ENCODE results near the gene TEKT5. TPM values are rescaled to one million over a fixed set of nuclear protein-coding genes. Genes with fewer than 3 reads are reported as not detected.

Gene TEKT5
- total RNA-seq, 1 experiment from 2014 or later: not detected

DNA sequence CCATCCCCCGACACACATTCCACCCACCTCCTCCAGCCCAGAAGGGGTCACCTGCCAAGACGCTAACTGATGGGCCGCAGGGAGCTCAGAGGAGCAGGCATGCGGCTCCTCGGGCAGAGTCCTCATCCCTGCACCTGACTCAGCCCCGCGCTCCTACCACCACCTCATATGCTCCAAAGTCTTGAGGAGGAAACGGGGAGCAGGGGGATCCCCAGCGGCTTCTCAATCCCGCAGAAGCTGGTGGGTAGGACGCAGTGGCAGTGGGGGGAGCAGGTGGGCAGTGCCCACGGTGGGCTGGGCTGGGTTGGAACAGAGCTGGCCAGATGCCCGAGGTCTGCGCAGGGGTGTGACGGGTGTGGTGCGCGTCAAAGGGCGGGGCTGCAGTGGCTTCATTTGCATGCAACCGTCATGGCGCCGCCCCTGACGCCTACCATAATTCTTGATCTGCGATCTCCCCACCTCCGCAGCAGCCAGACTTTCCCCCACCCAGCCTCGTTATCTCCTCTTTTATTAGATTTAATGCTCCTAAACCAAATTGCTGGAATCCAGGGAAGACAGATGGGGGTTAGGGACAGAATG, 75.4 kb downstream of the TEKT5 start:
- no peak for ATAC-seq

DNA sequence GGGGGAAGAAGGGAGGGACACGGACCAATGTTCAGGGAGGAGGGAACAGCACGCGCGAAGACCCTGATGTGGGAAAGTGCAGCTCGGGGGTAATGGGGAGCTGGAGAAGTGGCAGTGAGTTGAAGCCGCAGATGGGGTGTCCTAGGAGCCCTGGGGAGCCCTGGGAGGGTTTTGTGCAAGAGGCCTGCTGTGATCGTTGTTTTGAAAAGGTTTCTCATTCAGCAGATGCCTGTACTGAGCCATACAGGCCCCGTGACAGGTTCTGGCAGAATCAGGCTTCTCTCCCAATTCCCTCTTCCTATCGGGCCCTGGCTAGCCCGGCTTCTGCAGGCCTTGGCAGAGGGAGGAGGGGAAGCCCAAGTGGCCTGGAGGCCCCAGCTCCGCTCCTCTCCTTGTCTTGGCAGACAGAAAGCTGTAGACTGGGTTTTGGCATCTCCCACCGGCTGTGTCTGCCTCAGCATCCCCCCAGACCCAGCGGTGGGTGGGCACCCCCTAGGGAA, 76.0 kb downstream of the TEKT5 start:
- H3K9me3 ChIP-seq (ENCODE audit: control insufficient read depth, insufficient read depth, low read depth, low read length): no peaks in the 10 kb centered on the region
- DNase-seq (ENCODE audit: low read depth, low spot score) (no peak), ATAC-seq (no peak)
- H3K4me1 ChIP-seq (ENCODE audit: control insufficient read depth, insufficient read depth, low read length): peaks cover 4% of the 10 kb centered on the region; the same call in 1 of the 2 replicates
- no peaks in the 10 kb centered on the region for H3K36me3 ChIP-seq (ENCODE audit: control insufficient read depth, insufficient read depth, low read length)
- no peaks in the 10 kb centered on the region for H3K27me3 ChIP-seq (ENCODE audit: control insufficient read depth, insufficient read depth, low read length)
- no TSS peak for BruUV-seq (replicated peaks)
- in situ Hi-C loops (cut with HindIII; ENCODE audit: low pct_unique_long_range_greater_than_20kb, low sequenced_read_pairs): no loop called here
- TF ChIP-seq SIN3A (IDR thresholded peaks at IDR 0.05; ENCODE audit: borderline replicate concordance, insufficient read depth, low read depth, low read length): no peak
- no peak for TF ChIP-seq TCF7L2 (IDR thresholded peaks at IDR 0.05; ENCODE audit: low read depth, low read length)
- TF ChIP-seq POLR2AphosphoS5 (IDR thresholded peaks at IDR 0.05; ENCODE audit: low read depth, low read length): no peak
- TF ChIP-seq, protein P1, sequence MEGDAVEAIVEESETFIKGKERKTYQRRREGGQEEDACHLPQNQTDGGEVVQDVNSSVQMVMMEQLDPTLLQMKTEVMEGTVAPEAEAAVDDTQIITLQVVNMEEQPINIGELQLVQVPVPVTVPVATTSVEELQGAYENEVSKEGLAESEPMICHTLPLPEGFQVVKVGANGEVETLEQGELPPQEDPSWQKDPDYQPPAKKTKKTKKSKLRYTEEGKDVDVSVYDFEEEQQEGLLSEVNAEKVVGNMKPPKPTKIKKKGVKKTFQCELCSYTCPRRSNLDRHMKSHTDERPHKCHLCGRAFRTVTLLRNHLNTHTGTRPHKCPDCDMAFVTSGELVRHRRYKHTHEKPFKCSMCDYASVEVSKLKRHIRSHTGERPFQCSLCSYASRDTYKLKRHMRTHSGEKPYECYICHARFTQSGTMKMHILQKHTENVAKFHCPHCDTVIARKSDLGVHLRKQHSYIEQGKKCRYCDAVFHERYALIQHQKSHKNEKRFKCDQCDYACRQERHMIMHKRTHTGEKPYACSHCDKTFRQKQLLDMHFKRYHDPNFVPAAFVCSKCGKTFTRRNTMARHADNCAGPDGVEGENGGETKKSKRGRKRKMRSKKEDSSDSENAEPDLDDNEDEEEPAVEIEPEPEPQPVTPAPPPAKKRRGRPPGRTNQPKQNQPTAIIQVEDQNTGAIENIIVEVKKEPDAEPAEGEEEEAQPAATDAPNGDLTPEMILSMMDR (IDR thresholded peaks at IDR 0.05): no peak
- TF ChIP-seq, protein P2, sequence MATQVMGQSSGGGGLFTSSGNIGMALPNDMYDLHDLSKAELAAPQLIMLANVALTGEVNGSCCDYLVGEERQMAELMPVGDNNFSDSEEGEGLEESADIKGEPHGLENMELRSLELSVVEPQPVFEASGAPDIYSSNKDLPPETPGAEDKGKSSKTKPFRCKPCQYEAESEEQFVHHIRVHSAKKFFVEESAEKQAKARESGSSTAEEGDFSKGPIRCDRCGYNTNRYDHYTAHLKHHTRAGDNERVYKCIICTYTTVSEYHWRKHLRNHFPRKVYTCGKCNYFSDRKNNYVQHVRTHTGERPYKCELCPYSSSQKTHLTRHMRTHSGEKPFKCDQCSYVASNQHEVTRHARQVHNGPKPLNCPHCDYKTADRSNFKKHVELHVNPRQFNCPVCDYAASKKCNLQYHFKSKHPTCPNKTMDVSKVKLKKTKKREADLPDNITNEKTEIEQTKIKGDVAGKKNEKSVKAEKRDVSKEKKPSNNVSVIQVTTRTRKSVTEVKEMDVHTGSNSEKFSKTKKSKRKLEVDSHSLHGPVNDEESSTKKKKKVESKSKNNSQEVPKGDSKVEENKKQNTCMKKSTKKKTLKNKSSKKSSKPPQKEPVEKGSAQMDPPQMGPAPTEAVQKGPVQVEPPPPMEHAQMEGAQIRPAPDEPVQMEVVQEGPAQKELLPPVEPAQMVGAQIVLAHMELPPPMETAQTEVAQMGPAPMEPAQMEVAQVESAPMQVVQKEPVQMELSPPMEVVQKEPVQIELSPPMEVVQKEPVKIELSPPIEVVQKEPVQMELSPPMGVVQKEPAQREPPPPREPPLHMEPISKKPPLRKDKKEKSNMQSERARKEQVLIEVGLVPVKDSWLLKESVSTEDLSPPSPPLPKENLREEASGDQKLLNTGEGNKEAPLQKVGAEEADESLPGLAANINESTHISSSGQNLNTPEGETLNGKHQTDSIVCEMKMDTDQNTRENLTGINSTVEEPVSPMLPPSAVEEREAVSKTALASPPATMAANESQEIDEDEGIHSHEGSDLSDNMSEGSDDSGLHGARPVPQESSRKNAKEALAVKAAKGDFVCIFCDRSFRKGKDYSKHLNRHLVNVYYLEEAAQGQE (IDR thresholded peaks at IDR 0.05; ENCODE audit: insufficient read depth in 1 of 2, low read depth in 2 of 2, low read length in 1 of 2): no peak
- ChIA-PET CTCF (no interaction called here), POLR2A (no interaction called here)
- H3K4me3 ChIP-seq (ENCODE audit: low read depth in 2 of 2, low read length in 2 of 2): no peak overlapping the region
- intact Hi-C loops (cut with micrococcal nuclease; ENCODE audit: unreplicated experiment): no loop called here
- no peak overlapping the region for H3K27ac ChIP-seq (ENCODE audit: low read length)

More for the DNA sequence above, 75.4 kb downstream of the TEKT5 start:
- H3K36me3 ChIP-seq (ENCODE audit: control insufficient read depth, insufficient read depth, low read length): no peaks in the 10 kb centered on the region
- H3K27ac ChIP-seq (ENCODE audit: low read length): no peak overlapping the region
- DNase-seq (ENCODE audit: low read depth, low spot score): no peak
- POLR2A ChIA-PET: no interaction called here
- H3K4me1 ChIP-seq (ENCODE audit: control insufficient read depth, insufficient read depth, low read length): peaks cover 4% of the 10 kb centered on the region; the same call in 1 of the 2 replicates
- H3K27me3 ChIP-seq (ENCODE audit: control insufficient read depth, insufficient read depth, low read length): no peaks in the 10 kb centered on the region
- intact Hi-C loops (cut with micrococcal nuclease; ENCODE audit: unreplicated experiment): no loop called here
- no peaks in the 10 kb centered on the region for H3K9me3 ChIP-seq (ENCODE audit: control insufficient read depth, insufficient read depth, low read depth, low read length)
- no peak overlapping the region for H3K4me3 ChIP-seq (ENCODE audit: low read depth in 2 of 2, low read length in 2 of 2)
- no TSS peak for BruUV-seq (replicated peaks)
- CTCF ChIA-PET: no interaction called here
- in situ Hi-C loops (cut with HindIII; ENCODE audit: low pct_unique_long_range_greater_than_20kb, low sequenced_read_pairs): no loop called here
- TF ChIP-seq, protein P2 (IDR thresholded peaks at IDR 0.05; ENCODE audit: insufficient read depth in 1 of 2, low read depth in 2 of 2, low read length in 1 of 2): no peak
- TF ChIP-seq, protein P1 (IDR thresholded peaks at IDR 0.05): no peak
- TF ChIP-seq TCF7L2 (IDR thresholded peaks at IDR 0.05; ENCODE audit: low read depth, low read length) (no peak), SIN3A (IDR thresholded peaks at IDR 0.05; ENCODE audit: borderline replicate concordance, insufficient read depth, low read depth, low read length) (no peak), POLR2AphosphoS5 (IDR thresholded peaks at IDR 0.05; ENCODE audit: low read depth, low read length) (no peak)
